ENCODE data around the gene CSMD2.

The CSMD2 gene

DNA sequence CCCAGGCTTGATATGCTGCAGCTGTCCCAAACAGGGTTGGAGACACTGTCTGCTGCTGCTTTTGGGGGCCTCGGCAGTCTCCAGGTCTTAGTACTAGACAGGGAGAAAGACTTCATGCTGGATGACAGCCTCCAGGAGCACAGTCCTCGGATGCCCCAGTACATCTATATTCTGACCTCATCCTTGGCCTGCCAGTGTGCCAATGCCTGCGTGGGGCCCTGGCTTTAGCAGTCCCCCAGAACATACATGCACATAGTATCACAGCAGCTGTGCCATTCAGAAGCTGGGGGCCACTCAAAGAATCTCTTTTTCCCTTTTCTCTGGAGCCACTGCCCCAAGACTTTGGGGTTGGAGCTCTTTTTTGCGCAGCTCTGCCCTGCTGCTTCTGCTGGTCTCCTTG lies 697.0 kb downstream of the CSMD2 start:
- no peak for DNase-seq

DNA sequence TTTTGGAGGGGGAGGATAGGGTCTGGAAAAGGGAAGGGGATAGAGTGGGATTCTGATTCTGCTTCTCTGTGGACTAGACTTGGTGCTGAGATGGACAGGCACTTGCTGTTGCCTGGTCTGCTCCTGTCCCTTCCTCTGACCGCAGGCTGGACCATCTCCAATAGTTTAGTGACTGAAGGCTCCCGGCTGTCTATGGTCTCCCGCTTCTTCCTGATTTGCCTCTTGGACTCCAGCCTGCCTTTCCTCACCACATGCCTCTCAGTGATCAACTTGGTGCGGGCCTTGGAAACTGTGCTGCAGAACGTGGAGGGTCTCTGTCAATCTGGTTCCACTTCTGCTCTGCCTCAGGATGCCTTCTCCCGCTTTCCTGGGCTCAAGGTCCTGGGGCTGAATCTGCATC lies 698.9 kb downstream of the CSMD2 start:
- DNase-seq, result no peak

DNA sequence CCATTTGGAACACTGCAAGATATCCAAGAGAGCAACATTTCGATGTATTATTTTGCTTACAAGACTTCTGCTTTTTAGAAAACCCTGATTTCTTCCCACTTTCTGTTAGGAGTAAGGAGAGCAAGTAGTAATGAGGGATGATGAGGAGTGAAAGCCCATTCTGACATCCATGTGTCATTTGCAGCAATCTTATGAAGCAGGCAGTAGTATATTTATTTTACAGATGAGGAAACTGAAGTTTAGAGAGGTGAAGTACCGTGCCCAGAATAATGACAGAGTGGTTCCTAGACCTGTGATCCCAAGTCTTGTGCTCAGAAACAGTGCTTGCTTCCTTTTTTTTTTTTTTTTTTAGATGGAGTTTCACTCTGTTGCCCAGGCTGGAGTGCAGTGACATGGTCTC lies 699.7 kb downstream of the CSMD2 start:
- DNase-seq, result no peak

DNA sequence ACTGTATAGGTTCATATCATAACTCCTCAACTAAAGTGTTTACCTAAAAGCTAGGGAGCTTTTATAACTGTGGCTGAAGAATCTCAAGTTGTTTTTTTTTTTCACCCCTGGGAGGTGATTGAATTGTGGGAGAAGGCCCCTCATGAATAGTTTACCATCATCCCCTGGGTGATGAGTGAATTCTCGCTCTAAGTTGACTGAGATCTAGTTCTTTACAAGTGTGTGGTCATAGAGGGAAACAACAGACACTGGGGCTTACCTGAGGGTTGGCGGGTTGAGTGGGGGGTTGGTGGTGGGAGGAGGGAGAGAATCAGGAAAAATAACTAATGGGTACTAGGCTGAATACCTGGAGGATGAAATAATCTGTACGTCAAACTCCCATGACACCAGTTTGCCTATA lies 700.5 kb downstream of the CSMD2 start:
- DNase-seq, result no peak
